BLaER1 (cell line): ENCODE measurements around the gene CTNNB1.

Experiments used
- H3K27ac ChIP-seq: shearing (Covaris generic); formaldehyde crosslinking; 2 replicates; pipeline ENCODE4 v1.8.1; 2022
- H3K27me3 ChIP-seq: shearing (Covaris generic); formaldehyde crosslinking; 2 replicates; pipeline ENCODE4 v1.8.1; 2022
- H3K36me3 ChIP-seq: shearing (Covaris generic); formaldehyde crosslinking; 2 replicates; pipeline ENCODE4 v1.8.1; 2022
- H3K4me1 ChIP-seq: shearing (Covaris generic); formaldehyde crosslinking; 2 replicates; pipeline ENCODE4 v1.8.1; 2022
- H3K4me2 ChIP-seq: shearing (Covaris generic); formaldehyde crosslinking; 2 replicates; pipeline ENCODE4 v1.8.1; 2022
- H3K4me3 ChIP-seq: shearing (Covaris generic); formaldehyde crosslinking; 2 replicates; pipeline ENCODE4 v1.8.1; 2022
- H3K9ac ChIP-seq: shearing (Covaris generic); formaldehyde crosslinking; 2 replicates; pipeline ENCODE4 v1.8.1; 2022
- H3K9me3 ChIP-seq: shearing (Covaris generic); formaldehyde crosslinking; 2 replicates; pipeline ENCODE4 v1.8.1; 2022
- H4K20me1 ChIP-seq: shearing (Covaris generic); formaldehyde crosslinking; 2 replicates; pipeline ENCODE4 v1.8.1; 2022
- Cebpa-rat ChIP-seq: shearing (Covaris generic); IDR thresholded peaks from 2 replicates; pipeline ENCODE4 v1.8.1; 2022

The CTNNB1 gene

DNA sequence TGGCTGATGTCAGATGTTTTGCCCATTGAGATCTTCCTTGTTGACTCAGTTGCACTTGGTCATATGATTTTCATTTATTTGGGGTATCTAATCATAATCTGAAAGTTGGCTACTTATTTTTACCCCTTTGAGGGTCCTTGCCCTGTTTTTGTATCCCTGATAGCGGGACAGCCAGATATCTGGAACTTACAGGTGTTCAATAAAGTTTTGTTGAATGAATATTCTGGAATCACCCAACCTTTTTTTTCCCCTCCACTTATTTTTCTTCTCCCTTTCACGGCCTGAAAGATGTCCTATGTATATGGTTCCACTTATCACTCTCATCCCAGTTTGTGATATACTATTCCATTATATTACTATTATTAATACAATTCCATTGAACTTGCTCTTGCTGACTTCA lies 12.8 kb downstream of the CTNNB1 start:
- Histone ChIP-seq H4K20me1 (peaks cover 100% of the 10 kb centered on the region), H3K9me3 (peaks cover 43% of the 10 kb centered on the region), H3K27me3 (no peaks in the 10 kb centered on the region), H3K36me3 (peaks cover 65% of the 10 kb centered on the region), H3K4me3 (no peak overlapping the region), H3K4me1 (0 out of 2 replicates have a peak, but pooled peaks cover 10% of the 10 kb centered on the region), H3K27ac (no peak overlapping the region), H3K4me2 (no peak overlapping the region), H3K9ac (no peak overlapping the region)
- no peak for TF ChIP-seq Cebpa-rat

DNA sequence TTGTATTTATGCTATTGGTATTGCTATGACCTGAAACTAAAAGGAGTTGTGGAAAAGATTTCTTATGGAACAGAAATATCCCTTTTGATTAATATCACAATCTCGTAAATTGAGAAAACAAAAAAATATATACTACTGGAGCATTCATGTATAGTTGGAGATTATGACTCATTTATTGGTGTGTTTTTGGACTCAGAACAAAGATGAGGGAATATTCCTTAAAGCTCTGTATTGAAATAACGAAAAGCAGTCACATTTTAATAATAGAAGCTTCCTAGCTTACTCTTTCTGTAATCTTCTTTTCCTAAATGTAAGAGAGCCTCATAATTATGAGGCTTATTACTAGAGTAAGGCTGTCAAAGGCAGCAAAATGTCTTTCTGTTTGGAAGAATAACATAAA lies 14.3 kb downstream of the CTNNB1 start:
- H3K27me3 ChIP-seq = no peaks in the 10 kb centered on the region
- peaks cover 52% of the 10 kb centered on the region for H3K36me3 ChIP-seq
- H3K27ac ChIP-seq = no peak overlapping the region
- H3K4me3 ChIP-seq = no peak overlapping the region
- H4K20me1 ChIP-seq = peaks cover 100% of the 10 kb centered on the region
- 0 out of 2 replicates have a peak, but pooled peaks cover 10% of the 10 kb centered on the region for H3K4me1 ChIP-seq
- peaks cover 32% of the 10 kb centered on the region for H3K9me3 ChIP-seq
- H3K4me2 ChIP-seq = no peak overlapping the region
- H3K9ac ChIP-seq = no peak overlapping the region
- TF ChIP-seq Cebpa-rat = no peak

DNA sequence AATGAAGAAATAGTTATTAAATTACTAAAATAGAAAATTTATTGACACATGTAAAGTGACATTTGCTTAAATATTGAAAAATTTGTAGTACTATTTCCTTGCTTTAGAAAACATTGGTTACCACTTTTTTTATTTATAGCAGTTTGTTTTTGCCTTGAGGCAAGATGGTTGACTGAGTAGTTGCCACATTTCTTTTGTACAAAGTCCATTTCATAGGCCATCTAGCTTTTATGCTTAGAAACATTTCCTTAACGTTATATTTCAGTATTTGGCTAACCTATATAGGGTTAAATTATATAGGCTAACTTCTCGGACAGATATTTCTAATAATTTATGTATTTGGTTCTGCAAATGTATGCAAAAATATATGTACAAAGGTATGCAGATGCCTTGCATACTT lies 17.1 kb downstream of the CTNNB1 start:
- no peak for TF ChIP-seq Cebpa-rat
- H3K4me1 ChIP-seq = 0 out of 2 replicates have a peak, but pooled peaks cover 10% of the 10 kb centered on the region
- H3K4me2 ChIP-seq = no peak overlapping the region
- H3K4me3 ChIP-seq = no peak overlapping the region
- peaks cover 100% of the 10 kb centered on the region for H4K20me1 ChIP-seq
- no peak overlapping the region for H3K9ac ChIP-seq
- H3K27me3 ChIP-seq = no peaks in the 10 kb centered on the region
- no peak overlapping the region for H3K27ac ChIP-seq
- H3K36me3 ChIP-seq = peaks cover 26% of the 10 kb centered on the region
- 0 out of 2 replicates have a peak, but pooled peaks cover 5% of the 10 kb centered on the region for H3K9me3 ChIP-seq

DNA sequence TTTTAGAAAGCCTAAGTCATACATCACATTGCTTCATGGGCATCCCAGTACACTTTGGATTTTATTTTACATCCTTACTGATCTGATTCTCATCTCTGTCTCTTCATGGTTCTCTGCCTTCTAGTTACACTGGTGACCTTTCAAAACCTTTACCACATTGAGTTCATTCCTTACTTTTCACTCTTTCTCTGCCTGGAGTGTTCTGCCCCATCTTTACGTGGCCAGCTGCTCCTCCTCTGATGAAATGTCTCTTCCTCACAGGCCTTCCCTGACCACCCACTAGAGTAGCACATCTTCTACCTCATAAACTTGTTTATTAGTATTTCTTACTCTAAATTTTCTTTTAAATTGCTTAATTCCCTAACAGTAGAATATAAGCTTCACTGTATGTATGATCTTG lies 17.7 kb downstream of the CTNNB1 start:
- Histone ChIP-seq H3K36me3 (peaks cover 22% of the 10 kb centered on the region), H3K4me1 (0 out of 2 replicates have a peak, but pooled peaks cover 10% of the 10 kb centered on the region), H3K9me3 (no peaks in the 10 kb centered on the region), H4K20me1 (peaks cover 100% of the 10 kb centered on the region), H3K4me3 (no peak overlapping the region), H3K27ac (no peak overlapping the region), H3K4me2 (no peak overlapping the region), H3K27me3 (no peaks in the 10 kb centered on the region), H3K9ac (no peak overlapping the region)
- TF ChIP-seq Cebpa-rat = no peak

DNA sequence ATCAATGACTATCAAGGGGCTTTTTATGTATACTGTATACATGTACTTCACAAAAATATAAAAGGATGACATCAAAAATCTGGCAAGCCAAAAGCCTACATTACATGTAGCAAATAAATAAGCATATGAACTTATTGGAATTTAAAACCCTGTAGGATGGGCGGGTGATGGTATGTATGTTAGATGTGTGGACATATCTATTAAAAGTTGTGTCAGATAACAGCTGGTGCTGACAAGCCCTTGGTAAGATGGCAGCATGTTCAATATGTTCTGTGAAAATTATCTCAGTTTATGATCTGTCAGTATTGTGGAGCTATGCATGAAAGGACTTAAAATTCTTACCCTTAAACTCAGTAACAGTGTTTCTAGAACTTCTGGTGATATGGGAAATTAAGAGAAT lies 20.1 kb downstream of the CTNNB1 start:
- Histone ChIP-seq H3K4me3 (no peak overlapping the region), H3K9ac (no peak overlapping the region), H3K9me3 (no peaks in the 10 kb centered on the region), H4K20me1 (peaks cover 100% of the 10 kb centered on the region), H3K27me3 (no peaks in the 10 kb centered on the region), H3K4me2 (no peak overlapping the region), H3K27ac (no peak overlapping the region), H3K36me3 (peaks cover 24% of the 10 kb centered on the region), H3K4me1 (no peaks in the 10 kb centered on the region)
- TF ChIP-seq Cebpa-rat = no peak

DNA sequence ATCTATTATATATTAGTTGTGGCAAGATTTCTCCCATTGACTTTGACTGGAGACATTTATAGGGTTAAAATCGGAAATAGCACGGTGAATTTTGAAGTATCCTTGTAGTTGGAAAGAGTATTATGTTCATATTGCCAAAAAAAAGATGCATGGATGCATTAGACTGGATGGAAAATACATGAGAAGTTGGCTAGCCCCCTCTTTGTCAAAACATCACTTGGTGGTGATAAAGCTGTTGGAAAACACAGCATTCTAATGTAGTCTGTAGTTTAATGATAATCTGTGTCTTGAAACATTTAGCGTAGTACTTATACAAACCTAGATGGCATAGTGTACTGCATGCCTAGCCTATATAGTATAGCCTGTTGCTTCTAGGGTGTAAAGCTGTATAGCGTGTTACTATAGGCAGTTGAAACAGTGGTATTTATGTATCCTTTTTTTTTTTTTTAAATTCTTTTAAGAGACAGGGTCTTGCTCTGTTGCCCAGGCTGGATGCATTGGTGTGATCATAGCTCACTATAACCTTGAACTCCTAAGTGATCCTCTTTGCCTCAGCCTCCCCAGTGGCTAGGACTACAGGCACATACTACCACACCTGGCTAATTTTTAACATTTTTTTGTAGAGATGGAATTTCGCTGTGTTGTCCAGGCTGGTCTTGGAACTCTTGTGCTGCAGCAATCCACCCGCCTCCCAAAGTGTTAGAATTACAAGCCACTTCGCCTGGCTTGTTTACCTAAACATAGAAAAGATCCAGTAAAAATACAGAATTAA lies 21.8 kb downstream of the CTNNB1 start:
- H3K4me2 ChIP-seq = no peak overlapping the region
- no peak overlapping the region for H3K9ac ChIP-seq
- peaks cover 100% of the 10 kb centered on the region for H4K20me1 ChIP-seq
- no peaks in the 10 kb centered on the region for H3K4me1 ChIP-seq
- H3K27ac ChIP-seq = no peak overlapping the region
- H3K4me3 ChIP-seq = no peak overlapping the region
- H3K9me3 ChIP-seq = no peaks in the 10 kb centered on the region
- peaks cover 41% of the 10 kb centered on the region for H3K36me3 ChIP-seq
- no peaks in the 10 kb centered on the region for H3K27me3 ChIP-seq
- no peak for TF ChIP-seq Cebpa-rat

DNA sequence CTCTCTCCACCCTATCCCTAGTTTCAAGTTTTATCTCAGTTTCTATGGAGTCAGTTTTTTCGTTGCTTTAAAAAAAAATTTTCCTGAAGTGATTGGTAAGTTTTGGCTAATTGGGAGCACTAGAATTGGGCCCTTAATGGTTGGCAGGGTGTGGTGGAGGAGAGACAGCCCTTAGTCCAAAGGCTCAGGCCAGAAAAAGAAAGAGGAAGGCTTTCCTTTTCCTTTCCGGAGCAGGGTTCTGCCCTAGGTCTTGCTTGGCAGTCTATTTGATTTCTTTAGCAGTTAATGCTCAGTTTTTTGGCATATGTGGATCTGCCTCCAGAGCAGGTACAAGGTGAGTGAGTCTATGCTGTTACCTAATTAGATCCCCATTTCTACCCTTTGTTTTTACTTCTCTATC lies 22.7 kb downstream of the CTNNB1 start:
- H3K9ac ChIP-seq = no peak overlapping the region
- H3K4me2 ChIP-seq = no peak overlapping the region
- H3K36me3 ChIP-seq = peaks cover 50% of the 10 kb centered on the region
- H4K20me1 ChIP-seq = peaks cover 100% of the 10 kb centered on the region
- TF ChIP-seq Cebpa-rat = no peak
- H3K27me3 ChIP-seq = no peaks in the 10 kb centered on the region
- H3K4me3 ChIP-seq = no peak overlapping the region
- H3K4me1 ChIP-seq = no peaks in the 10 kb centered on the region
- no peak overlapping the region for H3K27ac ChIP-seq
- no peaks in the 10 kb centered on the region for H3K9me3 ChIP-seq

DNA sequence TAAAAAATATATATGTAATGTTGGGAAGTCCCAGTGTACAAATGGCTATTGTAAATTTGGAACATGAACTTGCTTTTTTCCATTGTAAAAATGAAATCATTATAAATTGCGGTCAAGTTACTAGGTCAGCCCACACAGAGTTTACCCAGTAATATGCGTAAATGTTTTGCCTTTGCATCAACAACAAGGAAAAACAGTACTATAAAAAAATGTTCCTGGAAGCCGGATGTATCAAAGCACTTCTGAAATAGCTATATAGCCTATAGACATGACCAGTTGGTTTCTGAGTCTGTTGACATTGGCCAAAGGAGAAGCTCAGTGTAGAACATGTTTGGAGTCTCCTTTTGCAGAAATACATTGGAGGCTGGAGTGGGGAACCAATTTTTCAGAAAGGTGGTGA lies 23.2 kb downstream of the CTNNB1 start:
- Histone ChIP-seq H3K4me1 (no peaks in the 10 kb centered on the region), H3K9me3 (no peaks in the 10 kb centered on the region), H3K36me3 (peaks cover 55% of the 10 kb centered on the region), H3K4me3 (no peak overlapping the region), H4K20me1 (peaks cover 100% of the 10 kb centered on the region), H3K4me2 (no peak overlapping the region), H3K9ac (no peak overlapping the region), H3K27ac (no peak overlapping the region), H3K27me3 (no peaks in the 10 kb centered on the region)
- TF ChIP-seq Cebpa-rat = no peak

DNA sequence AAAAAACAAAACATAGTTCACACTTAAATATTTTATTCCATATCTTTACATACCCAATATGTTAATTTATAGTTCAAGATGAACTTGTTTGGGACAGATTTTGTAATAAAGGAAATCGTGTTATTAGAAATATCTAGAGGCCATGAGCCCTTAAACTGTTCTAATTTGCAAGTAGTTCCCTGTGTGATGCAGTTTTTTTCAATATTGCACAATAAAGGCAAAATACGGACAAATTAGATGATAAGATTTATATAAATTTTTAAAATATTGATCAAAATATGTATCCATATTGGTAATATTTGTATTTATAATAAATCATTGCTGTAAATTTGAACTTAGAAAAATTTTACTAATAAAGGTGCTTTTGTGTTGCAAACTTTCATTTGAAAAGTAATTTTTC lies 23.8 kb downstream of the CTNNB1 start:
- no peak overlapping the region for H3K9ac ChIP-seq
- H3K36me3 ChIP-seq = peaks cover 61% of the 10 kb centered on the region
- no peaks in the 10 kb centered on the region for H3K4me1 ChIP-seq
- no peak overlapping the region for H3K27ac ChIP-seq
- H3K9me3 ChIP-seq = no peaks in the 10 kb centered on the region
- H3K4me3 ChIP-seq = no peak overlapping the region
- no peak overlapping the region for H3K4me2 ChIP-seq
- H4K20me1 ChIP-seq = peaks cover 100% of the 10 kb centered on the region
- TF ChIP-seq Cebpa-rat = no peak
- no peaks in the 10 kb centered on the region for H3K27me3 ChIP-seq

DNA sequence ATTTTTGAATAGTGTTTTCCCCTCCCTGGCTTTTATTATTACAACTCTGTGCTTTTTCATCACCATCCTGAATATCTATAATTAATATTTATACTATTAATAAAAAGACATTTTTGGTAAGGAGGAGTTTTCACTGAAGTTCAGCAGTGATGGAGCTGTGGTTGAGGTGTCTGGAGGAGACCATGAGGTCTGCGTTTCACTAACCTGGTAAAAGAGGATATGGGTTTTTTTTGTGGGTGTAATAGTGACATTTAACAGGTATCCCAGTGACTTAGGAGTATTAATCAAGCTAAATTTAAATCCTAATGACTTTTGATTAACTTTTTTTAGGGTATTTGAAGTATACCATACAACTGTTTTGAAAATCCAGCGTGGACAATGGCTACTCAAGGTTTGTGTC lies 24.4 kb downstream of the CTNNB1 start:
- Histone ChIP-seq H3K9ac (no peak overlapping the region), H3K27me3 (no peaks in the 10 kb centered on the region), H3K4me1 (no peaks in the 10 kb centered on the region), H3K4me2 (no peak overlapping the region), H4K20me1 (peaks cover 100% of the 10 kb centered on the region), H3K4me3 (no peak overlapping the region), H3K36me3 (peaks cover 64% of the 10 kb centered on the region), H3K9me3 (no peaks in the 10 kb centered on the region), H3K27ac (no peak overlapping the region)
- TF ChIP-seq Cebpa-rat = no peak
